ENCODE results near the gene ID2. TPM values are rescaled to one million over a fixed set of nuclear protein-coding genes. Genes with fewer than 3 reads are reported as not detected.

ID2 gene
- total RNA-seq, 1 experiment from 2014 or later, result 48.6 TPM

- Histone ChIP-seq H3K4me2 (ENCODE audit: insufficient read depth, insufficient read length, low read length) (no peak overlapping the region), H4K20me1 (ENCODE audit: control insufficient read depth, insufficient read depth, insufficient read length) (no peaks in the 10 kb centered on the region), H3K4ac (ENCODE audit: low read depth, low read length) (no peak overlapping the region), H2BK12ac (ENCODE audit: insufficient read length, low read depth, low read length) (no peak overlapping the region), H3K9ac (ENCODE audit: extremely low read depth, insufficient read length, low read length) (no peak overlapping the region), H2AK5ac (ENCODE audit: insufficient read length, low read length) (no peak overlapping the region), H3K4me1 (ENCODE audit: insufficient read depth, low read length) (no peaks in the 10 kb centered on the region), H3K23ac (ENCODE audit: insufficient read length, low read depth, low read length) (no peak overlapping the region), H3K14ac (ENCODE audit: insufficient read depth, low read length) (no peak overlapping the region), H4K91ac (ENCODE audit: insufficient read length, low read depth, low read length) (no peak overlapping the region), H4K5ac (ENCODE audit: insufficient read length, low read depth, low read length) (no peak overlapping the region), H3T11ph (ENCODE audit: low read length) (no peak overlapping the region), H3K27ac (ENCODE audit: insufficient read length, low read depth, low read length) (no peak overlapping the region), H3K79me2 (ENCODE audit: insufficient read depth, low read length) (no peaks in the 10 kb centered on the region), H2BK20ac (ENCODE audit: low read depth, low read length, poor library complexity, severe bottlenecking) (no peak overlapping the region), H3K27me3 (ENCODE audit: insufficient read depth, low read length) (no peaks in the 10 kb centered on the region), H3K23me2 (ENCODE audit: insufficient read length, low read depth, low read length, poor library complexity, severe bottlenecking) (no peaks in the 10 kb centered on the region), H2BK15ac (ENCODE audit: low read depth, low read length) (no peak overlapping the region), H3K56ac (ENCODE audit: insufficient read length, low read depth, low read length) (no peak overlapping the region), H3K9me3 (ENCODE audit: control insufficient read depth, low read depth, low read length) (no peaks in the 10 kb centered on the region), H2BK5ac (ENCODE audit: insufficient read length, low read length) (no peak overlapping the region), H3K18ac (ENCODE audit: insufficient read length, low read depth, low read length) (no peak overlapping the region), H3K79me1 (ENCODE audit: insufficient read depth, low read depth, low read length, poor library complexity, severe bottlenecking) (no peaks in the 10 kb centered on the region), H2BK120ac (ENCODE audit: low read depth, low read length, poor library complexity, severe bottlenecking) (no peak overlapping the region), H4K8ac (replicated peaks; ENCODE audit: insufficient read length, low read depth, low read length) (no peak overlapping the region), H2AFZ (ENCODE audit: low read length) (no peak overlapping the region)
- Mint-ChIP-seq H3K27me3 (ENCODE audit: low read depth) (peaks cover 4% of the 10 kb centered on the region), H3K4me1 (peaks cover 9% of the 10 kb centered on the region in 2 experiments; a peak in 3 of 4 replicates), H3K36me3 (ENCODE audit: insufficient read depth in 1 of 3, low read depth in 3 of 3) (no peaks in the 10 kb centered on the region; a peak in 2 of 7 replicates), H3K4me3 (no peak overlapping the region), H3K9me3 (peaks cover 0 to 2% of the 10 kb centered on the region in 2 experiments; a peak in 1 of 5 replicates), H3K27ac (no peak overlapping the region)
- WGBS (ENCODE audit: extremely low coverage, insufficient read length, low lambda C conversion rate), result no CpG with 5 or more reads among the region's 6 CpGs
- TF ChIP-seq CTCF (conservative IDR thresholded peaks at IDR 0.05), result no peak
- DNase-seq, result no peak
These were observed 27.8 kb upstream of the ID2 start for GRCh38 chr2:8654041-8654440.
